Measurements from ENCODE around the gene PDE4B.

GRCh38 chr1:65804584-65804983 lies 11.9 kb downstream of the PDE4B start:
- TF ChIP-seq EP300 (IDR thresholded peaks at IDR 0.05) = no peak
- TF ChIP-seq CTCF (IDR thresholded peaks at IDR 0.05) = no peak
- no peak for TF ChIP-seq POLR2A (IDR thresholded peaks at IDR 0.05)
